Breast epithelium (tissue), 3 donors: ENCODE results near the gene OSCP1.

Experiments
- POLR2A ChIP-seq: fragments of 450-650 bp; IDR thresholded peaks from one replicate; pipeline ENCODE4 v1.6.1; 2016; ENCODE audit warnings: antibody characterized with exemption, mild to moderate bottlenecking, moderate library complexity
- POLR2AphosphoS5 ChIP-seq, 3 donors: sonication (generic); formaldehyde crosslinking; IDR thresholded peaks; one replicate each; pipeline ENCODE4 v1.6.1; 2017; ENCODE audit warnings: antibody characterized with exemption in 3 of 3
- TF ChIP-seq, protein P1 (sequence below), 3 donors: fragments of 450-650 bp; IDR thresholded peaks; one replicate each; pipeline ENCODE4 v1.5.1; 2016 to 2017; ENCODE audit warnings: antibody characterized with exemption in 3 of 3, mild to moderate bottlenecking in 3 of 3, moderate library complexity in 3 of 3

DNA sequence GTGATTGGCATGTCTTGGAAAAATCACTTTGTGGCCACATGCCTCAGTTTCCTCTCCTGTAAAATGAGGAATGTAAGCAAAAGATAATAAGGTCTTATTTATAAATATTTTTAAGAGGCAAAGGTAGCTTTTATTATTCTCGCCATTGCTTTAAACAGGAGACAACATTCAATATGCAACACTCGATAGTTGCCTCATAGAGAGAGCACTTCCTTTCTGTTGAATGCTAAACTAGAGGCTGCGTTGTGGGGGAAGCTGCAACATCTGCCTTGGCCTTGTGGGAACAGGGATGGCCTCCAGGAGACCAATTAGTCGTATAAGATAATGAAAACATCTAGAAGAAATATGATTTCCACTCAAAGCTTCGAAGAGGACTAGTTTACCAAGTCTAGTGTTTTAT, 3.5 kb downstream of the OSCP1 start:
- TF ChIP-seq, protein P1, sequence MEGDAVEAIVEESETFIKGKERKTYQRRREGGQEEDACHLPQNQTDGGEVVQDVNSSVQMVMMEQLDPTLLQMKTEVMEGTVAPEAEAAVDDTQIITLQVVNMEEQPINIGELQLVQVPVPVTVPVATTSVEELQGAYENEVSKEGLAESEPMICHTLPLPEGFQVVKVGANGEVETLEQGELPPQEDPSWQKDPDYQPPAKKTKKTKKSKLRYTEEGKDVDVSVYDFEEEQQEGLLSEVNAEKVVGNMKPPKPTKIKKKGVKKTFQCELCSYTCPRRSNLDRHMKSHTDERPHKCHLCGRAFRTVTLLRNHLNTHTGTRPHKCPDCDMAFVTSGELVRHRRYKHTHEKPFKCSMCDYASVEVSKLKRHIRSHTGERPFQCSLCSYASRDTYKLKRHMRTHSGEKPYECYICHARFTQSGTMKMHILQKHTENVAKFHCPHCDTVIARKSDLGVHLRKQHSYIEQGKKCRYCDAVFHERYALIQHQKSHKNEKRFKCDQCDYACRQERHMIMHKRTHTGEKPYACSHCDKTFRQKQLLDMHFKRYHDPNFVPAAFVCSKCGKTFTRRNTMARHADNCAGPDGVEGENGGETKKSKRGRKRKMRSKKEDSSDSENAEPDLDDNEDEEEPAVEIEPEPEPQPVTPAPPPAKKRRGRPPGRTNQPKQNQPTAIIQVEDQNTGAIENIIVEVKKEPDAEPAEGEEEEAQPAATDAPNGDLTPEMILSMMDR (IDR thresholded peaks at IDR 0.05) = no peak
- TF ChIP-seq POLR2A (no peak), POLR2AphosphoS5 (IDR thresholded peaks at IDR 0.05) (no peak)
